Lower lobe of right lung (tissue), 2 donors: Measurements from ENCODE around the gene ALLC. TPM values are rescaled to one million over a fixed set of nuclear protein-coding genes. Genes with fewer than 3 reads are reported as not detected.
"Not testable (repeated sequence)": the region's sequence is repeated elsewhere in the genome, so short reads cannot be mapped to it uniquely, and the experiment has no call there.

ENCODE experiments used
- ATAC-seq, 2 donors: fragments of 200-7000 bp; cut with Tn5 transposase; one replicate each; pipeline ENCODE4 v1.9.1; 2020 to 2022; ENCODE audit warnings: mild to moderate bottlenecking in 2 of 2, moderate library complexity in 2 of 2
- DNase-seq: peaks from one replicate; pipeline ENCODE4 v3.0.0-alpha.2; 2020
- H3K27ac ChIP-seq: fragments of 200-600 bp; one replicate; pipeline ENCODE4 v1.8.0; 2022
- H3K27me3 ChIP-seq: fragments of 200-600 bp; one replicate; pipeline ENCODE4 v1.8.0; 2022; ENCODE audit warnings: low read depth
- H3K36me3 ChIP-seq: fragments of 200-600 bp; one replicate; pipeline ENCODE4 v1.8.0; 2022; ENCODE audit warnings: mild to moderate bottlenecking
- H3K4me1 ChIP-seq: fragments of 200-600 bp; one replicate; pipeline ENCODE4 v1.8.0; 2022
- H3K4me3 ChIP-seq: fragments of 200-600 bp; one replicate; pipeline ENCODE4 v1.8.0; 2022; ENCODE audit warnings: mild to moderate bottlenecking
- H3K9me3 ChIP-seq: fragments of 200-600 bp; one replicate; pipeline ENCODE4 v1.8.0; 2022
- CTCF ChIP-seq: fragments of 200-600 bp; IDR thresholded peaks from one replicate; pipeline ENCODE4 v1.8.0; 2022; ENCODE audit warnings: antibody characterized with exemption, mild to moderate bottlenecking
- intact Hi-C: fragments of 100-400 bp; cut with DNase I; formaldehyde crosslinking; loops from one replicate; pipeline ENCODE4 v1.11.0; 2022
- total RNA-seq: library from RNA; stranded (reverse); fragmentation: NEBNext Ultra II Directional; extraction: Animal tissue kit (Norgen Biotek cat#: 25700); gene quantifications from one replicate; pipeline ENCODE4 v1.2.1, GENCODE V29; 2021
- donor health status: DM: no; HTN: yes; CAD: no; lungs with severe emphysema.

Gene ALLC
- total RNA-seq, 1 donor from 2014 or later = not detected

- Histone ChIP-seq H3K36me3 (no peaks in the 10 kb centered on the region), H3K27ac (no peak overlapping the region), H3K27me3 (no peaks in the 10 kb centered on the region), H3K9me3 (no peaks in the 10 kb centered on the region), H3K4me1 (no peaks in the 10 kb centered on the region), H3K4me3 (no peak overlapping the region)
- DNase-seq = no peak
- no peak for TF ChIP-seq CTCF
- intact Hi-C loops = no loop called here
- ATAC-seq = no peak
Observed at GRCh38 chr2:3633982-3634595, 23.9 kb upstream of the ALLC start.

- Histone ChIP-seq H3K4me1 (no peaks in the 10 kb centered on the region), H3K36me3 (no peaks in the 10 kb centered on the region), H3K4me3 (no peak overlapping the region), H3K27ac (no peak overlapping the region), H3K9me3 (no peaks in the 10 kb centered on the region), H3K27me3 (no peaks in the 10 kb centered on the region)
- no peak for ATAC-seq
- no peak for TF ChIP-seq CTCF
- DNase-seq = no peak
- intact Hi-C loops = no loop called here
Observed at GRCh38 chr2:3634596-3635121, 23.3 kb upstream of the ALLC start.

- intact Hi-C loops = no loop called here
- H3K36me3 ChIP-seq = no peaks in the 10 kb centered on the region
- no peak for TF ChIP-seq CTCF
- no peak for ATAC-seq
- H3K27me3 ChIP-seq = no peaks in the 10 kb centered on the region
- no peaks in the 10 kb centered on the region for H3K4me1 ChIP-seq
- DNase-seq = no peak
- no peaks in the 10 kb centered on the region for H3K9me3 ChIP-seq
- no peak overlapping the region for H3K4me3 ChIP-seq
- no peak overlapping the region for H3K27ac ChIP-seq
Observed at GRCh38 chr2:3635171-3635974, 22.6 kb upstream of the ALLC start.

GRCh38 chr2:3635975-3636327, 22.0 kb upstream of the ALLC start:
- H3K36me3 ChIP-seq, H3K27me3 ChIP-seq, H3K4me3 ChIP-seq, H3K9me3 ChIP-seq, H3K27ac ChIP-seq, intact Hi-C loops, H3K4me1 ChIP-seq, ATAC-seq, DNase-seq: not testable (repeated sequence)

- Histone ChIP-seq H3K9me3 (no peaks in the 10 kb centered on the region), H3K27me3 (no peaks in the 10 kb centered on the region), H3K36me3 (no peaks in the 10 kb centered on the region), H3K4me3 (no peak overlapping the region), H3K27ac (no peak overlapping the region), H3K4me1 (no peaks in the 10 kb centered on the region)
- no peak for ATAC-seq
- TF ChIP-seq CTCF = no peak
- intact Hi-C loops = no loop called here
- no peak for DNase-seq
Observed at GRCh38 chr2:3636586-3637310, 21.3 kb upstream of the ALLC start.
